ENCODE results near the gene ZNF888.
"Not testable (repeated sequence)": the region's sequence is repeated elsewhere in the genome, so short reads cannot be mapped to it uniquely, and the experiment has no call there.

Gene ZNF888

DNA sequence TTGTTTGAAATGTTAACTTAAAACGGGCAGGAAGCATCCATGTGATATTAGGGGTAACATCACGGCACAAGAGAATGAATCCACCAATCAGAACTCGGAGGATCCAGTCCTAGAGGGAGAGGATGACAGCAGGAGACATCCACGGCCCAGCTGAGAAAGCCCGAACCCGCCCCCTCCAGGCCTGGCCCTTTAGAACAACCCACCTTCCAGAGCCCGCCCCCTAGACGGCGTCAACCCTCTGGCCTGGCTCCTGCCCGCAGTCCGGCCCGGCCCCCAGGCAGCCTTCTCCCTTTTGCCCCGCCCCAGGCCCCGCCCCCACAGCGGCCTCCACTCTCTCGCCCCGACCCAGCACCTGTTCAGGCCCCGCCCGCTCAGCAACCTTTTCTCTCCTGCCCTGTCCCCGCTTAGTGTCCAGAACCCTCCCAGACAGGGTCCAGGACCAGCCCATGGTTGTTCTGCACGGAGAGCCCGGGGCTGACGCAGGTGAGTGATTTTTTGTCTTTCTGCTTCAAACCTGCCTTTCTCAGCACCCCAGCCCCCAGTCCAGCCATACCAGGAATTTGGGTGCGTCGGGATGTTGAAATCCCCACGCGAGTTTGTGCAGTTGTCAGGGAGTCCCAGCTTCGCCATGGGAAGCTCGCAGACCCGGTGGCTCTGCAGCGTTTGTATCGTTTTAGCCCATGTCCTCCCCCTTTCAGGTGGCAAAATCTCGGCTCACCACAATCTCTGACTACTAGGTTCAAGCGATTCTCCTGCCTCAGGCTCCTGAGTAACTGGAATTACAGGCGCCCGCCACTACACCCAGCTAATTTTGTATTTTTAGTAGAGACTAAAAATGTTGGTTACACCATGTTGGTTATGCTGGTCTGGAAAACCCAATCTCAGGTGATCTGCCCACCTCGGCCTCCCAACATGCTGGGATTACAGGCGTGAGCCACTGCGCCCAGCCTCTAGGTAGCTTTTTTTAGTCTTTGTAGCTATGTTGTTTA, 23.4 kb upstream of the ZNF888 start:
- no peaks in the 10 kb centered on the region for H3K9me3 ChIP-seq (ENCODE audit: control insufficient read depth, insufficient read depth, low read depth, low read length)
- H3K4me3 ChIP-seq (ENCODE audit: low read depth, low read length), result no peak overlapping the region
- no peak for TF ChIP-seq ZNF561 (tag by site-specific recombination; IDR thresholded peaks at IDR 0.05; ENCODE audit: borderline replicate concordance)
- no peak for TF ChIP-seq ZNF157 (tag by site-specific recombination; IDR thresholded peaks at IDR 0.05)
- TF ChIP-seq SCRT1 (tag by site-specific recombination; IDR thresholded peaks at IDR 0.05; ENCODE audit: borderline replicate concordance), result no peak
- no peak for TF ChIP-seq ZNF133 (tag by site-specific recombination; IDR thresholded peaks at IDR 0.05)
- no peak for TF ChIP-seq ZBTB7A (tag by site-specific recombination; IDR thresholded peaks at IDR 0.05; ENCODE audit: low read depth)
- H3K36me3 ChIP-seq (ENCODE audit: control insufficient read depth in 2 of 2, insufficient read depth in 1 of 2, low read length in 2 of 2), result peaks cover 0 to 16% of the 10 kb centered on the region in 2 experiments; a peak in 1 of 3 replicates
- ChIA-PET CTCF (no interaction called here), POLR2A (no interaction called here)
- H3K4me1 ChIP-seq (ENCODE audit: control insufficient read depth, insufficient read depth, low read length), result no peaks in the 10 kb centered on the region
- no peak overlapping the region for H3K27ac ChIP-seq (ENCODE audit: extremely low read depth, low read depth, low read length)

DNA sequence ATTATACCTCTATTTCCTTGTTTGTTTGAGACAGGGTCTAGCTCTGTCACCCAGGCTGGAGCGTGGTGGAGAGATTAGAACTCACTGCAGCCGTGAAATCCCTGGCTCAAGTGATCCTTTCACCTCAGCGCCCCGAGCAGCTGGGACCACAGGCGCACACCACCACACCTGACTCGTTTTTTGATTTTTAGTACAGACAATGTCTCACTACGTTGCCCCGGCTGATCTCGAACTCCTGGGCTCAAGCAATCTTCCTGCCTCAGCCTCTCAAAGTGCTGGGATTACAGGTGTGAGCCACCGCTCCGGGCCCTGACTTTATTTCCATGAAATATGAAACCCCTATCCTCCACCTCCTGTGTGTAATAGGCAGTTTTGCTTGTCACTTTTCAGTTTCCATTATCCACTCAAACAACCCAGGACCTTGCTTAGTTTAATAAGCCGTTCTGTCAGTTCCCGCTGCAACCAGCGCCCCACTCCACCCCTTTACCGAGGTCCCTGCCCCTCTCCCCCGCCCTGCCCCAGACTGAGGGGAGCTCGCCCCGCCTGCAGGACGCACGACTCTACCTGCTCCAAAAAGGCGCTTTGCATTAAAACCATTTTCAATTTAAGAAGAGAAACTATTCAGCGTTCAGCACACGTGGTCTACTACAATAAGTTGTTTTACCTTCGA, 22.6 kb upstream of the ZNF888 start:
- H3K4me3 ChIP-seq (ENCODE audit: low read depth, low read length), result no peak overlapping the region
- no peak overlapping the region for H3K27ac ChIP-seq (ENCODE audit: extremely low read depth, low read depth, low read length)
- H3K4me1 ChIP-seq (ENCODE audit: control insufficient read depth, insufficient read depth, low read length), result no peaks in the 10 kb centered on the region
- H3K9me3 ChIP-seq (ENCODE audit: control insufficient read depth, insufficient read depth, low read depth, low read length), result no peaks in the 10 kb centered on the region
- TF ChIP-seq ZNF324 (tag by site-specific recombination; IDR thresholded peaks at IDR 0.05) (no peak), HOXD13 (CRISPR knock-in tag; IDR thresholded peaks at IDR 0.05; ENCODE audit: borderline replicate concordance) (no peak), MEIS1 (CRISPR knock-in tag; IDR thresholded peaks at IDR 0.05; ENCODE audit: borderline replicate concordance) (no peak), ZNF155 (tag by site-specific recombination; IDR thresholded peaks at IDR 0.05) (no peak), ZNF121 (tag by site-specific recombination; IDR thresholded peaks at IDR 0.05) (no peak), ZNF223 (tag by site-specific recombination; IDR thresholded peaks at IDR 0.05) (no peak), ZNF211 (tag by site-specific recombination; IDR thresholded peaks at IDR 0.05; ENCODE audit: low read depth) (no peak), ZNF626 (tag by site-specific recombination; IDR thresholded peaks at IDR 0.05) (no peak), ZFP3 (tag by site-specific recombination; IDR thresholded peaks at IDR 0.05; ENCODE audit: low read depth) (no peak), ZNF792 (tag by site-specific recombination; IDR thresholded peaks at IDR 0.05) (no peak), ZNF311 (tag by site-specific recombination; IDR thresholded peaks at IDR 0.05; ENCODE audit: borderline replicate concordance) (no peak), ZNF707 (tag by site-specific recombination; IDR thresholded peaks at IDR 0.05) (no peak), ZNF654 (tag by site-specific recombination; IDR thresholded peaks at IDR 0.05; ENCODE audit: low read depth) (no peak), SP2 (tag by site-specific recombination; IDR thresholded peaks at IDR 0.05) (no peak)
- TF ChIP-seq, protein P1, sequence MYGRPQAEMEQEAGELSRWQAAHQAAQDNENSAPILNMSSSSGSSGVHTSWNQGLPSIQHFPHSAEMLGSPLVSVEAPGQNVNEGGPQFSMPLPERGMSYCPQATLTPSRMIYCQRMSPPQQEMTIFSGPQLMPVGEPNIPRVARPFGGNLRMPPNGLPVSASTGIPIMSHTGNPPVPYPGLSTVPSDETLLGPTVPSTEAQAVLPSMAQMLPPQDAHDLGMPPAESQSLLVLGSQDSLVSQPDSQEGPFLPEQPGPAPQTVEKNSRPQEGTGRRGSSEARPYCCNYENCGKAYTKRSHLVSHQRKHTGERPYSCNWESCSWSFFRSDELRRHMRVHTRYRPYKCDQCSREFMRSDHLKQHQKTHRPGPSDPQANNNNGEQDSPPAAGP (tag by site-specific recombination; IDR thresholded peaks at IDR 0.05), result no peak
- TF ChIP-seq, protein P2, sequence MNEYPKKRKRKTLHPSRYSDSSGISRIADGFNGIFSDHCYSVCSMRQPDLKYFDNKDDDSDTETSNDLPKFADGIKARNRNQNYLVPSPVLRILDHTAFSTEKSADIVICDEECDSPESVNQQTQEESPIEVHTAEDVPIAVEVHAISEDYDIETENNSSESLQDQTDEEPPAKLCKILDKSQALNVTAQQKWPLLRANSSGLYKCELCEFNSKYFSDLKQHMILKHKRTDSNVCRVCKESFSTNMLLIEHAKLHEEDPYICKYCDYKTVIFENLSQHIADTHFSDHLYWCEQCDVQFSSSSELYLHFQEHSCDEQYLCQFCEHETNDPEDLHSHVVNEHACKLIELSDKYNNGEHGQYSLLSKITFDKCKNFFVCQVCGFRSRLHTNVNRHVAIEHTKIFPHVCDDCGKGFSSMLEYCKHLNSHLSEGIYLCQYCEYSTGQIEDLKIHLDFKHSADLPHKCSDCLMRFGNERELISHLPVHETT (tag by site-specific recombination; IDR thresholded peaks at IDR 0.05), result no peak
- TF ChIP-seq, protein P3, sequence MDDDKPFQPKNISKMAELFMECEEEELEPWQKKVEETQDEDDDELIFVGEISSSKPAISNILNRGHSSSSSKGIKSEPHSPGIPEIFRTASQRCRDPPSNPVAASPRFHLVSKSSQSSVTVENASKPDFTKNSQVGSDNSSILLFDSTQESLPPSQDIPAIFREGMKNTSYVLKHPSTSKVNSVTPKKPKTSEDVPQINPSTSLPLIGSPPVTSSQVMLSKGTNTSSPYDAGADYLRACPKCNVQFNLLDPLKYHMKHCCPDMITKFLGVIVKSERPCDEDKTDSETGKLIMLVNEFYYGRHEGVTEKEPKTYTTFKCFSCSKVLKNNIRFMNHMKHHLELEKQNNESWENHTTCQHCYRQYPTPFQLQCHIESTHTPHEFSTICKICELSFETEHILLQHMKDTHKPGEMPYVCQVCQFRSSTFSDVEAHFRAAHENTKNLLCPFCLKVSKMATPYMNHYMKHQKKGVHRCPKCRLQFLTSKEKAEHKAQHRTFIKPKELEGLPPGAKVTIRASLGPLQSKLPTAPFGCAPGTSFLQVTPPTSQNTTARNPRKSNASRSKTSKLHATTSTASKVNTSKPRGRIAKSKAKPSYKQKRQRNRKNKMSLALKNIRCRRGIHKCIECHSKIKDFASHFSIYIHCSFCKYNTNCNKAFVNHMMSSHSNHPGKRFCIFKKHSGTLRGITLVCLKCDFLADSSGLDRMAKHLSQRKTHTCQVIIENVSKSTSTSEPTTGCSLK (tag by site-specific recombination; IDR thresholded peaks at IDR 0.05), result no peak
- POLR2A ChIA-PET, result no interaction called here
- H3K36me3 ChIP-seq (ENCODE audit: control insufficient read depth in 2 of 2, insufficient read depth in 1 of 2, low read length in 2 of 2), result peaks cover 0 to 8% of the 10 kb centered on the region in 2 experiments; a peak in 1 of 3 replicates
- CTCF ChIA-PET, result no interaction called here

DNA sequence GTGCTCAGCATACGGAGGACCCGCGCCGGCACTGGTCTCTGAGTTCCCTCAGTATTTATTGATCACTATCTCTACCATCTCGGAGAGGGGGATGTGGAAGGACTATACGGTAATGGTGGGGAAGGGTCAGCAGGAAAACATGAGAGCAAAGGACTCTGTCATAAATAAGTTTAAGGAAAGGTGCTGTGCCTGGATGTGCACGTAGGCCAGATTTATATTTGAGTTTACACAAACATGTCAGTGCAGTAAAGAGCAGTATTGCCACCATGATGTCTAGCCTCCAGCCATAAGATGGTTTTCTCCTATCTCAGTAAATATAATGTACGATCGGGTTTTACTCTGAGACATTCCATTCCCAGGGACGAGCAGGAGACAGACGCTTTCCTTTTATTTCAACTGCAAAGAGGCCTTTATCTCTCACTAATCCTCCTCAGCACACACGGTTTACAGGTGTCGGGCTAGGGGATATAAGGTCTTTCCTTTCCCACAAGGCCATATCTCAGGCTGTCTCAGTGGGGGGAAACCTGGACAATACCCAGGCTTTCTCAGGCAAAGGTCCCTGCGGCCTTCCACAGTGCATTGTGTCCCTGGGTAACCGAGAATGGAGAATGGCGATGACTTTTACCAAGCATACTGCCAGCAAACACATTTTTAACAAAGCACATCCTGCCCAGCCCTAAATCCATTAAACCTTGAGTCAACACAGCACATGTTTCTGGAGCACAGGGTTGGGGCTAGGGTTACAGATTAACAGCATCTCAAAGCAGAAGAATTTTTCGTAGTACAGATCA, 21.7 kb upstream of the ZNF888 start:
- POLR2A ChIA-PET; H3K4me3 ChIP-seq (ENCODE audit: low read depth, low read length); H3K4me1 ChIP-seq (ENCODE audit: control insufficient read depth, insufficient read depth, low read length); H3K9me3 ChIP-seq (ENCODE audit: control insufficient read depth, insufficient read depth, low read depth, low read length); CTCF ChIA-PET; H3K36me3 ChIP-seq (ENCODE audit: control insufficient read depth in 2 of 2, insufficient read depth in 1 of 2, low read length in 2 of 2); H3K27ac ChIP-seq (ENCODE audit: extremely low read depth, low read depth, low read length): not testable (repeated sequence)
